NT2/D1 (cell line): Measurements from ENCODE around the gene CTNNA3.

Experiments
- SUZ12 ChIP-seq: IDR thresholded peaks from 2 replicates; pipeline ENCODE4 v1.6.1; 2011; ENCODE audit not compliant: insufficient read length, insufficient read depth; ENCODE audit errors: extremely low read depth
- ZNF274 ChIP-seq: IDR thresholded peaks from 2 replicates; pipeline ENCODE4 v1.6.1; 2011; ENCODE audit warnings: mild to moderate bottlenecking, low read depth, low read length

DNA sequence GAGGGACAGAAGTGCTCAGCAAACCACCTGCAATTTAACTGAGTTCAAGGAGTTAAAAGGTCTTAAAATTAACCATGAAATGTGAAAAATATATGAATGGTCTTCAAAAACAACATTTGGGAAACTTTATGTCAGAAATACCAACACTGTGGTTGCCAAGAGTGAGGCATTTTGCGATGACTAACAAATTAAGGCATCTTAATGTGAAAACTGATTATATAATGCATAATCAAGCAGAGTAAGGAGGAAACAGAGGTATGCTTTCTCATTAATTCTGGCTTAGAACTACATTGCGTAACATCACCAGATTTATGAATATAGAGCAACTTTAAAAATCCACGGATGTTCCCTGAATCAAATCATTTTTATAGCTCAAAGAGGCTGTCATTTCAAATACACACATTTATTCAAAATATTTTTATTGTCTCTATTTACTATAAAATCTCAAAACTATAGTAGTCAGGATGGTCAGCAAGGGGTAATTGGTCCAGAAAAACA, 434.6 kb downstream of the CTNNA3 start:
- TF ChIP-seq SUZ12 = no peak
- TF ChIP-seq ZNF274 = no peak
